Adrenal gland (tissue), 12 donors: Measurements from ENCODE around the gene HOXA5. TPM values are rescaled to one million over a fixed set of nuclear protein-coding genes. Genes with fewer than 3 reads are reported as not detected.

Experiments used
- DNase-seq, 7 donors: peaks; one replicate each; pipeline ENCODE4 v3.0.0-alpha.2; 2019 to 2020
- H3K27ac ChIP-seq, 5 donors: fragments of 200-600 bp; sonication (generic) in 4 of 5; 1 replicate in 3 of 5; 2 replicates in 2 of 5; pipeline versions ENCODE4 v1.5.1 to v1.8.0; 2016 to 2020; ENCODE audit warnings: mild to moderate bottlenecking in 1 of 5
- H3K27me3 ChIP-seq: fragments of 200-600 bp; 2 replicates; pipeline ENCODE4 v1.8.0; 2021
- H3K36me3 ChIP-seq, 2 donors: fragments of 200-600 bp; replicated peaks in 1 of 2; 1 replicate in 1 of 2; 2 replicates in 1 of 2; pipeline versions ENCODE4 v1.5.1 to v1.8.0; 2018 to 2022
- H3K4me1 ChIP-seq, 2 donors: fragments of 200-600 bp; replicated peaks in 1 of 2; 1 replicate in 1 of 2; 2 replicates in 1 of 2; pipeline versions ENCODE4 v1.5.1 to v1.8.0; 2018 to 2021
- H3K4me3 ChIP-seq, 4 donors: fragments of 200-600 bp; sonication (generic) in 3 of 4; one replicate each; pipeline ENCODE4 v1.5.1; 2016 to 2018
- H3K9me3 ChIP-seq, 3 donors: fragments of 200-600 bp; sonication (generic) in 1 of 3; replicated peaks in 1 of 3; 1 replicate in 2 of 3; 2 replicates in 1 of 3; pipeline versions ENCODE4 v1.5.1 to v1.8.0; 2016 to 2021
- CTCF ChIP-seq, 6 experiments: fragments of 450-650 bp in 4 of 6; fragments of 200-600 bp in 2 of 6; sonication (generic) in 1 of 6; IDR thresholded peaks; 1 replicate in 5 of 6; 2 replicates in 1 of 6; pipeline versions ENCODE4 v1.5.1 to v1.8.0; 2016 to 2021; ENCODE audit warnings: antibody characterized with exemption in 6 of 6, mild to moderate bottlenecking in 2 of 6, moderate library complexity in 1 of 6
- POLR2A ChIP-seq, 2 donors: fragments of 450-650 bp; IDR thresholded peaks; one replicate each; pipeline ENCODE4 v1.6.1; 2017; ENCODE audit warnings: antibody characterized with exemption in 2 of 2, mild to moderate bottlenecking in 2 of 2, moderate library complexity in 1 of 2
- WGBS, 4 donors: extraction: QIAGEN DNeasy Blood & Tissue Kit in 2 of 4; methylation state at CpG; one replicate each; pipeline versions ENCODE4 v1.1.5 to v1.1.7; 2013 to 2017; 5-methylcytosine and 5-hydroxymethylcytosine counted together
- intact Hi-C, 2 donors: fragments of 100-400 bp; cut with DNase I; formaldehyde crosslinking; loops; one replicate each; pipeline versions ENCODE4 v1.14.1 to v1.15.0; 2022 to 2023
- polyA plus RNA-seq, 3 donors: library from polyadenylated mRNA; stranded (reverse); fragments of 200-250 nt in 2 of 3; fragments of 350-450 nt in 1 of 3; fragmentation: Illumina TruSeq in 1 of 3; extraction: RNeasy Lipid Tissue Mini Kit (QIAGEN cat#74804) in 1 of 3; gene quantifications; one replicate each; pipeline ENCODE4 v1.2.3, GENCODE V29; 2013 to 2014
- total RNA-seq, 9 donors: library from RNA; depleted of rRNA in 4 of 9; stranded (reverse); fragments of >200 nt in 4 of 9; fragments of 120-200 nt in 1 of 9; fragmentation: NEBNext Ultra II Directional in 1 of 9; extraction: Animal tissue kit (Norgen Biotek cat#: 25700) in 1 of 9; gene quantifications; one replicate each; pipeline versions ENCODE4 v1.1.0 to v1.2.4, GENCODE V29; 2013 to 2023
- donor health status: healthy with polysubstance abuse.
- donor health status: Bipolar disorder and iron deficiency.
- donor health status: DM: yes; HTN: yes; CAD: no.
- donor health status: DM: no; HTN: no; CAD: no.
- donor health status: DM: no; HTN: no; CAD: no.
- donor health status: DM: yes; HTN: yes; CAD: no.

The HOXA5 gene
- total and polyA plus RNA-seq, 12 donors: 21.8 to 132 (median 57.0) TPM

DNA sequence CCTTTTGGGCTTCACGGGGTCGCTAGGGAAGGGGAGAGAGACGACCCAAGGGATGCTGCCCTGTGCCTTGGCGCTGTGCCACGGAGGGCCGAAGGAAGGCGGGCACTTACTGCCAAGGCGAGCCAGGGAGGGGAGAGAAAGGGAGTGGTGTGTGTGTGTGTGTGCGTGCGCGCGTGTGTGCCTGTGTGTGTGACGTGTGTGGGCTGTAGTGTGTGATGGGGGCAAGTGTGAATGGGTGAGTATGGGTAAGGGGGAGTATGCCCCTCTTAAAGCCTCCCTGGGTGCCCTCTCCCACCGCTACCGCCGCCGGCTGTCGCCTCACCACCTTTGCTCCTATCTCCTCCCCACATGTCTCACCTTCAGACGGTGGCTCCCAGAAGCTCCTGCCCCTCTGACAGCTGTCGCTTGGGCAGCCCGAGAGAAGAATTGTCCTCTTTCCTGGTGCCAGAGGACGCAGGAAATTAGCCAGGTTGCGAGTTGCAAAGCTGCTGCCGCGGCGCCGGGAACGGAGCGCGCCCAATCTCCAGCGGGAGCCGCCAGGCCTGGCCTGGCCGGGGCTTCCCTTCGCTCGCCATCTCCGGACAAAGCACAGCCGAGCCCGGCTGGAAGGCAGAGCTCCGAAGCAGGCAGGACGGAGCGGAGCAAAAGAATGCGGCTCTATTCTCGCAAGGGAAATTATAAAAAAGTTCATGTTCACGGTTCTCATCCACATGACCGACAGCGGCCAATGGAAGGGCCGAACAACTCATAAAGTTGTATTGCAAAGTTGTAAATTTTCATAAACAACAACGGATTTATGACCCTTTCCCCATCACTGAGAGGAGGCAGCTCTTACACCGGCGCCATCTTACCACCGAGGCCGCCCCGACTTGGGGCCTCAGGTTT is 8.7 kb upstream of the HOXA5 start, which contains the start of gene HOXA3:
HOXA3 (minus strand) TSS at position 653 of the 885 bp plus-strand sequence. CDS start 41,943 bp downstream, outside the sequence.
- DNase-seq: peak; percentile 9 to 60 (median 46)
- TF ChIP-seq CTCF (IDR thresholded peaks at IDR 0.05) (no peak), POLR2A (IDR thresholded peaks at IDR 0.05) (peak in 1 of 2 donors; percentile 23)
- Histone ChIP-seq H3K9me3 (no peaks in the 10 kb centered on the region), H3K4me3 (peak within 1 kb of the TSS in 1 of 4 donors; percentile 63), H3K27ac (peak within 1 kb of the TSS in 4 of 5 donors; percentile 92 to 99 (median 96)), H3K27me3 (no peaks in the 10 kb centered on the region), H3K36me3 (no peaks in the 10 kb centered on the region), H3K4me1 (peaks cover 13 to 36% of the 10 kb centered on the region in 2 donors)
- intact Hi-C loops: no loop called here
- 34 to 56% (median 47%) methylated on average over 49 to 53 of the region's 53 CpGs for WGBS, 4 donors

GRCh38 chr7:27151341-27151930 is 8.0 kb upstream of the HOXA5 start:
- intact Hi-C loops: no loop called here
- no peaks in the 10 kb centered on the region for H3K9me3 ChIP-seq
- H3K36me3 ChIP-seq: no peaks in the 10 kb centered on the region
- H3K4me1 ChIP-seq: peaks cover 13 to 41% of the 10 kb centered on the region in 2 donors
- peak in 1 of 7 donors; percentile 45 for DNase-seq
- no peak for TF ChIP-seq CTCF (IDR thresholded peaks at IDR 0.05)
- TF ChIP-seq POLR2A (IDR thresholded peaks at IDR 0.05): no peak
- H3K27ac ChIP-seq: peak overlapping the region; percentile 66 to 99 (median 93)
- 21 to 37% (median 36%) methylated on average over 17 to 27 of the region's 27 CpGs for WGBS, 4 donors
- peak overlapping the region in 2 of 4 donors; percentile 27 to 63 for H3K4me3 ChIP-seq
- H3K27me3 ChIP-seq: no peaks in the 10 kb centered on the region

GRCh38 chr7:27150568-27151340 is 7.3 kb upstream of the HOXA5 start:
- no peaks in the 10 kb centered on the region for H3K27me3 ChIP-seq
- H3K4me3 ChIP-seq: peak overlapping the region in 3 of 4 donors; percentile 27 to 63 (median 51)
- DNase-seq: peak; percentile 82 to 90 (median 86)
- H3K27ac ChIP-seq: peak overlapping the region; percentile 66 to 99 (median 93)
- WGBS, 4 donors: 0 to 1% (median 1%) methylated on average over 18 to 58 of the region's 58 CpGs
- H3K4me1 ChIP-seq: peaks cover 13 to 40% of the 10 kb centered on the region in 2 donors
- no peaks in the 10 kb centered on the region for H3K36me3 ChIP-seq
- peak; percentile 68 to 92 (median 85) for TF ChIP-seq CTCF (IDR thresholded peaks at IDR 0.05)
- TF ChIP-seq POLR2A (IDR thresholded peaks at IDR 0.05): peak; percentile 51 to 86
- intact Hi-C loops: no loop called here
- no peaks in the 10 kb centered on the region for H3K9me3 ChIP-seq
